ENCODE measurements around the gene FARP1.

FARP1 gene

DNA sequence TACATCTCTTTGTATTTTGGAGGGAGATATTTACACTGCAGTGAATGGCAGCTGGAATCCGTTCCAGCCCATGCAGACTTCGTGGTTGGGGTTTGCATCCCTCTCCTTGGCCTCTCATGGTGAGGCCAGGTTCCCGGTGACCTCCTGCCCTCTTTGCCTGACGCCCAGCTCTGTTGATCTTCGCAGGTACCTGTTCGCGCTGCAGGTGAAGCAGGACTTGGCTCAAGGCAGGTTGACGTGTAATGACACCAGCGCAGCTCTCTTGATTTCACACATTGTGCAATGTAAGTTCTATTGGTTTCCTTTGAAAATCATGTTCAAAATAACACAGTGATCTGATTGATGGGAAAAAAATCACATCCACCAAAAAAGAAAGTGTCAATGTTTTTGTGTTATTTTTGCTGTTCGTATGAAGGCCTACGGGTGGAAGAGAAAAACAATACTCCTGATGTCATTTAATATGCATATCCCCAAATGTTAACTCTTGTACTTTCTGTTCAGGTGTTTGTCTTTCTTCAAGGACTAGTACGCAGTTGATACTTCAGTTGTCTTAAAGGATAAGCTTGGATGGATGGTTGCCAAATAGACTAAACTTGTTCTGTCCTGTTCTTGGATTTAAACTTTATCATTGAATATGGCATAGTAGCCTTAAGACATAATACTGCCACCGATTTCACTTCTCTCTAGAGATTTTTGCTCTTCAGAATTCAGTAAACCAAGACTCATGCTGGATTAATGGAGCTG lies 234.9 kb downstream of the FARP1 start:
- no peaks in the 10 kb centered on the region for H3K79me2 ChIP-seq
- H3K4me1 ChIP-seq: peaks cover 6% of the 10 kb centered on the region
- no peak overlapping the region for H3K4me3 ChIP-seq (ENCODE audit: low read depth, low read length)
- no peaks in the 10 kb centered on the region for H3K36me3 ChIP-seq (ENCODE audit: control insufficient read depth, insufficient read depth, low read length)
- H3K4me2 ChIP-seq (ENCODE audit: low read length): no peak overlapping the region
- no peak overlapping the region for H2AFZ ChIP-seq
- peak overlapping the region; percentile 11 for H3K27ac ChIP-seq
- H3K9me3 ChIP-seq (ENCODE audit: control insufficient read depth, low read length): no peaks in the 10 kb centered on the region
- H3K27me3 ChIP-seq (ENCODE audit: control insufficient read depth, insufficient read depth, low read length): no peaks in the 10 kb centered on the region
- TF ChIP-seq CTCF (IDR thresholded peaks at IDR 0.05): no peak
- H3K9ac ChIP-seq: no peak overlapping the region

DNA sequence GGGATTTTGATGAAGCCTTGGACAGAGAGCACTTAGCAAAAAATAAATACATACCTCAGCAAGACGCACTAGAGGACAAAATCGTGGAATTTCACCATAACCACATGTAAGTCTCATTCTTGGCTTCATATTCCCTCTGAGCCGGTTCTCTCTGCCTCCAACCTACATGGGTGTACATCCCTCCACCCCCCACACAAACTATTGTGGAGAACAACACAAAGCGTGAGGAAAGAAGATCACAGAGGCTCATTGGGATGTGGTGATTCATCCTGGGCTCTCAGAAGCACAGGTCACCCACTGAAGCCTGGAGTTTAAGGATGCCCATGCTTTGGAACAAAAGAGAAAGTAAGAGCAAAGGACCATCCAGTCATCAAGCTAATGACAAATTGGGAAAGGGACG lies 241.8 kb downstream of the FARP1 start:
- H3K9me3 ChIP-seq (ENCODE audit: control insufficient read depth, low read length): no peaks in the 10 kb centered on the region
- H3K4me3 ChIP-seq (ENCODE audit: low read depth, low read length): no peak overlapping the region
- no peak overlapping the region for H3K9ac ChIP-seq
- H3K4me2 ChIP-seq (ENCODE audit: low read length): peak overlapping the region; percentile 5
- H3K27me3 ChIP-seq (ENCODE audit: control insufficient read depth, insufficient read depth, low read length): no peaks in the 10 kb centered on the region
- H3K79me2 ChIP-seq: no peaks in the 10 kb centered on the region
- peak overlapping the region; percentile 60 for H2AFZ ChIP-seq
- TF ChIP-seq CTCF (IDR thresholded peaks at IDR 0.05): no peak
- peaks cover 27% of the 10 kb centered on the region for H3K4me1 ChIP-seq
- peak overlapping the region; percentile 93 for H3K27ac ChIP-seq
- no peaks in the 10 kb centered on the region for H3K36me3 ChIP-seq (ENCODE audit: control insufficient read depth, insufficient read depth, low read length)

GRCh38 chr13:98385606-98386005 lies 242.7 kb downstream of the FARP1 start:
- Histone ChIP-seq H3K9ac (no peak overlapping the region), H2AFZ (peak overlapping the region; percentile 50), H3K9me3 (ENCODE audit: control insufficient read depth, low read length) (no peaks in the 10 kb centered on the region), H3K27ac (peak overlapping the region; percentile 93), H3K4me3 (ENCODE audit: low read depth, low read length) (no peak overlapping the region), H3K27me3 (ENCODE audit: control insufficient read depth, insufficient read depth, low read length) (no peaks in the 10 kb centered on the region), H3K79me2 (no peaks in the 10 kb centered on the region), H3K4me1 (peaks cover 27% of the 10 kb centered on the region), H3K36me3 (ENCODE audit: control insufficient read depth, insufficient read depth, low read length) (no peaks in the 10 kb centered on the region), H3K4me2 (ENCODE audit: low read length) (peak overlapping the region; percentile 23)
- TF ChIP-seq CTCF (IDR thresholded peaks at IDR 0.05): no peak

DNA sequence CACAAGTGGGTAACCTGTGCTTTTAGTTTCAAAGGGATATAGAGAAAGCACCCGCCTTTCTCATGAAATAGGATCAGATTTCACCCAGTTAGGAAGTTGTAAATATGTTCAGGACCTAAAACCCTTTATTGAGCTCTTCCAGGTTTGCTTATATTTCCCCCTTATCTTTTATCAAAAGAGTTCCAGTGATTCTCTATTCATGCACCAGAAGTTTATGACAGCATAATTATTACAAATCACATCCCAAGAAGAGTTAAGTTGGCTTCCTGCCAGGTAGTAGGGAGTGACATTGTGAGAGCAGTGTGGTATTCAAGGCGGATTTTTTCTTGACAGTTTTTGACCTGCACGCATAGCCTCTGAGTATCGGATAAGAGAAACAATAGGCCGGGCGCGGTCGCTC lies 243.7 kb downstream of the FARP1 start:
- peaks cover 27% of the 10 kb centered on the region for H3K4me1 ChIP-seq
- no peak overlapping the region for H3K4me3 ChIP-seq (ENCODE audit: low read depth, low read length)
- no peaks in the 10 kb centered on the region for H3K36me3 ChIP-seq (ENCODE audit: control insufficient read depth, insufficient read depth, low read length)
- peak overlapping the region; percentile 93 for H3K27ac ChIP-seq
- H3K27me3 ChIP-seq (ENCODE audit: control insufficient read depth, insufficient read depth, low read length): no peaks in the 10 kb centered on the region
- no peaks in the 10 kb centered on the region for H3K9me3 ChIP-seq (ENCODE audit: control insufficient read depth, low read length)
- TF ChIP-seq CTCF (IDR thresholded peaks at IDR 0.05): no peak
- no peak overlapping the region for H2AFZ ChIP-seq
- H3K4me2 ChIP-seq (ENCODE audit: low read length): no peak overlapping the region
- H3K79me2 ChIP-seq: no peaks in the 10 kb centered on the region
- H3K9ac ChIP-seq: no peak overlapping the region

DNA sequence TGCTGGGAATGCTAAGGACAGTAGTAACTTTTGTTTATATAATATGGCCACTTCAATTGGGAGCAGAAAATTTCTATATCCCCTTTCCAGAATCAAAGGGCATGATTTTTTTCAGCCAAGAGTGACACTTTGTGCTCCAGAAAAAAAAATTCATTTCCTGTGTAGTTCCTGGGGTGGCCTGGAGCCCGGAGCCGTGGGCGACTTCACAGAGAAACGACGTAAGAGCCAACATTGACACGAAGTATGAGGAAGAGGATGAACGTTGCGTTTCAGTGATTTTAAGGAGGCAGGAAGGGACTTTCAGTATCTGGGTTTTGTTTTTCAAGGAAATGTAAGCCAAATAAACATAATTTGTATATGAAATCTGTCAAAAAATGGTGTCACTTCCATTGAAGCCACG lies 246.4 kb downstream of the FARP1 start:
- H3K4me1 ChIP-seq: peaks cover 27% of the 10 kb centered on the region
- no peak overlapping the region for H3K4me2 ChIP-seq (ENCODE audit: low read length)
- no peak overlapping the region for H3K27ac ChIP-seq
- no peak overlapping the region for H3K9ac ChIP-seq
- H3K36me3 ChIP-seq (ENCODE audit: control insufficient read depth, insufficient read depth, low read length): no peaks in the 10 kb centered on the region
- no peak for TF ChIP-seq CTCF (IDR thresholded peaks at IDR 0.05)
- H3K9me3 ChIP-seq (ENCODE audit: control insufficient read depth, low read length): no peaks in the 10 kb centered on the region
- no peaks in the 10 kb centered on the region for H3K27me3 ChIP-seq (ENCODE audit: control insufficient read depth, insufficient read depth, low read length)
- no peak overlapping the region for H3K4me3 ChIP-seq (ENCODE audit: low read depth, low read length)
- no peak overlapping the region for H2AFZ ChIP-seq
- no peaks in the 10 kb centered on the region for H3K79me2 ChIP-seq

All from parathyroid adenoma (tissue), 2 donors.